WTC11 (cell line): ENCODE results near the gene ARHGEF25. TPM values are rescaled to one million over a fixed set of nuclear protein-coding genes. Genes with fewer than 3 reads are reported as not detected.
A peak's percentile ranks its signal among the peaks of the same experiment; 100 is the strongest.

Source experiments
- ATAC-seq: fragments of 200-7000 bp; cut with Tn5 transposase; 2 replicates; pipeline ENCODE4 v1.10.0; 2021; ENCODE audit warnings: mild to moderate bottlenecking, moderate library complexity
- CTCF ChIA-PET: fragments of 300-600 bp; sonication (Branson Sonifier 250); formaldehyde crosslinking; loops from one replicate; lab custom pipeline; 2021; ENCODE audit warnings: antibody characterized with exemption; lab: Charles Lee
- POLR2A ChIA-PET: fragments of 350-600 bp; sonication (Branson Sonifier 250); formaldehyde crosslinking; loops from one replicate; lab custom pipeline; 2021; ENCODE audit warnings: antibody characterized with exemption; lab: Charles Lee
- DNase-seq: peaks from one replicate; pipeline ENCODE4 v3.0.0; 2021; ENCODE audit warnings: low spot score
- H3K27ac Mint-ChIP-seq: 2 replicates; pipeline ENCODE4 v1.8.0; 2021; ENCODE audit warnings: mixed read lengths
- H3K27me3 Mint-ChIP-seq: 2 replicates; pipeline ENCODE4 v1.8.0; 2021; ENCODE audit warnings: low read depth, mild to moderate bottlenecking, moderate library complexity, mixed read lengths
- H3K36me3 Mint-ChIP-seq: 2 replicates; pipeline ENCODE4 v1.8.0; 2021; ENCODE audit warnings: mixed read lengths
- H3K4me1 Mint-ChIP-seq: 2 replicates; pipeline ENCODE4 v1.8.0; 2022; ENCODE audit warnings: mixed read lengths
- H3K4me3 Mint-ChIP-seq: 2 replicates; pipeline ENCODE4 v1.8.0; 2021; ENCODE audit warnings: mild to moderate bottlenecking, moderate library complexity, mixed read lengths
- H3K9me3 Mint-ChIP-seq: 2 replicates; pipeline ENCODE4 v1.8.0; 2021; ENCODE audit warnings: mixed read lengths
- ATF1 ChIP-seq: sonication (generic); formaldehyde crosslinking; IDR thresholded peaks from 2 replicates; pipeline ENCODE4 v1.8.1; 2023; ENCODE audit warnings: mild to moderate bottlenecking, moderate library complexity, missing genetic modification reagents
- CBFB ChIP-seq: sonication (generic); formaldehyde crosslinking; IDR thresholded peaks from 2 replicates; pipeline ENCODE4 v1.8.1; 2022; ENCODE audit warnings: mild to moderate bottlenecking, low read depth, missing genetic modification reagents
- ELF4 ChIP-seq: sonication (generic); formaldehyde crosslinking; IDR thresholded peaks from 2 replicates; pipeline ENCODE4 v1.8.1; 2022; ENCODE audit warnings: low read depth, mild to moderate bottlenecking, moderate library complexity, missing genetic modification reagents
- EMX1 ChIP-seq: fragments of 250-450 bp; sonication (Bioruptor Pico); IDR thresholded peaks from 2 replicates; pipeline ENCODE4 v1.8.0; 2021; ENCODE audit warnings: mild to moderate bottlenecking
- FOXP1 ChIP-seq: sonication (generic); formaldehyde crosslinking; IDR thresholded peaks from 2 replicates; pipeline ENCODE4 v1.8.0; 2022; ENCODE audit warnings: missing genetic modification reagents, mild to moderate bottlenecking, moderate library complexity, borderline replicate concordance
- IRF2 ChIP-seq: sonication (generic); formaldehyde crosslinking; IDR thresholded peaks from 2 replicates; pipeline ENCODE4 v1.8.0; 2022; ENCODE audit warnings: low read depth, missing genetic modification reagents, borderline replicate concordance
- NFATC4 ChIP-seq: fragments of 250-450 bp; sonication (Bioruptor Pico); IDR thresholded peaks from 2 replicates; pipeline ENCODE4 v1.9.0; 2021; ENCODE audit warnings: mild to moderate bottlenecking
- OVOL2 ChIP-seq: fragments of 250-450 bp; sonication (Bioruptor Pico); IDR thresholded peaks from 2 replicates; pipeline ENCODE4 v1.9.0; 2021; ENCODE audit warnings: mild to moderate bottlenecking, borderline replicate concordance
- PRRX2 ChIP-seq: fragments of 250-450 bp; sonication (Bioruptor Pico); IDR thresholded peaks from 2 replicates; pipeline ENCODE4 v1.8.0; 2021; ENCODE audit warnings: mild to moderate bottlenecking
- SP1 ChIP-seq: sonication (generic); formaldehyde crosslinking; conservative IDR thresholded peaks from 2 replicates; pipeline ENCODE4 v1.8.1; 2022; ENCODE audit warnings: missing genetic modification reagents
- TCF7 ChIP-seq: sonication (generic); formaldehyde crosslinking; IDR thresholded peaks from 2 replicates; pipeline ENCODE4 v1.8.0; 2022; ENCODE audit warnings: mild to moderate bottlenecking, low read depth, missing genetic modification reagents, moderate library complexity
- TEAD1 ChIP-seq: sonication (generic); formaldehyde crosslinking; IDR thresholded peaks from 2 replicates; pipeline ENCODE4 v1.8.0; 2022; ENCODE audit warnings: mild to moderate bottlenecking, missing genetic modification reagents
- ZBTB21 ChIP-seq: sonication (generic); formaldehyde crosslinking; IDR thresholded peaks from 2 replicates; pipeline ENCODE4 v1.8.1; 2023; ENCODE audit warnings: mild to moderate bottlenecking, missing genetic modification reagents, borderline replicate concordance
- ZNF671 ChIP-seq: fragments of 250-450 bp; sonication (Bioruptor Pico); IDR thresholded peaks from 2 replicates; pipeline ENCODE4 v1.8.0; 2021; ENCODE audit warnings: mild to moderate bottlenecking
- total RNA-seq: library from RNA; stranded (reverse); gene quantifications from 3 replicates; pipeline ENCODE4 v1.2.3, GENCODE V29; 2021
- TF ChIP-seq, protein P1 (sequence below): fragments of 200-600 bp; IDR thresholded peaks from 2 replicates; pipeline ENCODE4 v1.8.0; 2022; ENCODE audit warnings: antibody characterized with exemption
- TF ChIP-seq, protein P2 (sequence below): sonication (generic); formaldehyde crosslinking; IDR thresholded peaks from 2 replicates; pipeline ENCODE4 v1.8.1; 2022; ENCODE audit warnings: missing genetic modification reagents, borderline replicate concordance
- TF ChIP-seq, protein P3 (sequence below): sonication (generic); formaldehyde crosslinking; IDR thresholded peaks from 2 replicates; pipeline ENCODE4 v1.8.0; 2023; ENCODE audit warnings: missing genetic modification reagents
- TF ChIP-seq, protein P4 (sequence below): sonication (generic); formaldehyde crosslinking; conservative IDR thresholded peaks from 2 replicates; pipeline ENCODE4 v1.8.1; 2022; ENCODE audit warnings: mild to moderate bottlenecking, missing genetic modification reagents
- TF ChIP-seq, protein P5 (sequence below): sonication (generic); formaldehyde crosslinking; IDR thresholded peaks from 2 replicates; pipeline ENCODE4 v1.8.1; 2023; ENCODE audit warnings: mild to moderate bottlenecking, missing genetic modification reagents

The ARHGEF25 gene
- total RNA-seq, 1 experiment from 2014 or later = 11.9 TPM

DNA sequence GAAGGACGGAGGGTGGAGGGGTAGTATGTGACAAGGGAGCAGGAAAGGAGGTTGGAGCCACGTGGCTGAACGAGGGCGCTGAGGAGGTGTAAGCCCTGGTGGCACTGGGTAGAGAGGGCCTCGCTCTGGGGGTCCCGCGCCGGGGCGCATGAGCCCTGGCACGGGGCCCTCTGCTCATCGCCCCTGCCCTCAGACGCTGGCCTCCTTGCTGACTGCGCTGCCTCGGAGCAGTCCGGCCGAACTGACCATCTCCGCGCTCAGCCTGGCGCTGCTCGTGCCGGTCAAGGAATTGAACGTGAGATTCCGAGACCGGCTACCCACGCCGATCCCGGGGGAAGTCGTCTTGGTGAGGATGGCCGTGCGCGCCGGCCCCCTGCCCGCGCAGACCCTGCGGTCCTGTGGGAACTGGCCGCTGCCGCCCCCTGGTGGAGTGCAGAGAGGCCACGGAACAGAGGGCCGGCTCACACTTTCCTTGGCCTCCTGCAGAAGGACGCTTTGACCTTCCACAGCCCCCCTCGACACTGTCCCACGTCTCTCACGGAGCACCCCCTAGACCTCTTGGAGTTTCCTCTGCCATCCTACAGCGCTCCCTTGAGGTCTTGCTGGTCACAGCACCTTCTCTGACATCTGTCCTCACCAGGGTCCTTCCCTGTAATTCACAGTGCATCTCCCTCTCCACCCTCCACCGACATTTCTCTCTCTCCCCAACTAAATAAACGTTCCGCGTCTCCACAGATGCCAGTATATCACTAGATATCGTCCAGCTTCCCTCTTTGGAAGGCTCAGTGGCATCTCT lies 10.5 kb downstream of the ARHGEF25 start:
- POLR2A ChIA-PET = interaction anchor here (1.0 to 2.3 kb wide), 2 partner anchors 11 to 30 kb away, joined by 3 to 11 read pairs; partner anchors contain the start of gene ARHGEF25
- Mint-ChIP-seq H3K4me3 (peak overlapping the region; percentile 78), H3K27me3 (peaks cover 100% of the 10 kb centered on the region), H3K36me3 (peaks cover 2% of the 10 kb centered on the region; the same call in 1 of the 2 replicates)
- CTCF ChIA-PET = interaction anchor here (0.7 to 3.6 kb wide), 12 partner anchors 9 to 135 kb away, joined by 3 to 74 read pairs (median 16); partner anchors contain the start of genes ARHGEF25, B4GALNT1 and PIP4K2C
- peak; percentile 77 for DNase-seq
- peak; percentile 63 for ATAC-seq
- TF ChIP-seq, protein P1, sequence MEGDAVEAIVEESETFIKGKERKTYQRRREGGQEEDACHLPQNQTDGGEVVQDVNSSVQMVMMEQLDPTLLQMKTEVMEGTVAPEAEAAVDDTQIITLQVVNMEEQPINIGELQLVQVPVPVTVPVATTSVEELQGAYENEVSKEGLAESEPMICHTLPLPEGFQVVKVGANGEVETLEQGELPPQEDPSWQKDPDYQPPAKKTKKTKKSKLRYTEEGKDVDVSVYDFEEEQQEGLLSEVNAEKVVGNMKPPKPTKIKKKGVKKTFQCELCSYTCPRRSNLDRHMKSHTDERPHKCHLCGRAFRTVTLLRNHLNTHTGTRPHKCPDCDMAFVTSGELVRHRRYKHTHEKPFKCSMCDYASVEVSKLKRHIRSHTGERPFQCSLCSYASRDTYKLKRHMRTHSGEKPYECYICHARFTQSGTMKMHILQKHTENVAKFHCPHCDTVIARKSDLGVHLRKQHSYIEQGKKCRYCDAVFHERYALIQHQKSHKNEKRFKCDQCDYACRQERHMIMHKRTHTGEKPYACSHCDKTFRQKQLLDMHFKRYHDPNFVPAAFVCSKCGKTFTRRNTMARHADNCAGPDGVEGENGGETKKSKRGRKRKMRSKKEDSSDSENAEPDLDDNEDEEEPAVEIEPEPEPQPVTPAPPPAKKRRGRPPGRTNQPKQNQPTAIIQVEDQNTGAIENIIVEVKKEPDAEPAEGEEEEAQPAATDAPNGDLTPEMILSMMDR = peak; percentile 88
- TF ChIP-seq FOXP1 (0 out of 2 replicates have a peak, but pooled peaks have one; percentile 26), TEAD1 (CRISPR knock-in tag) (no peak), IRF2 (CRISPR knock-in tag) (no peak), NFATC4 (CRISPR knock-in tag) (no peak)
- TF ChIP-seq, all 79 proteins: peak for 2
- no peaks in the 10 kb centered on the region for H3K9me3 Mint-ChIP-seq
- no peak overlapping the region for H3K27ac Mint-ChIP-seq
- peaks cover 25% of the 10 kb centered on the region for H3K4me1 Mint-ChIP-seq

DNA sequence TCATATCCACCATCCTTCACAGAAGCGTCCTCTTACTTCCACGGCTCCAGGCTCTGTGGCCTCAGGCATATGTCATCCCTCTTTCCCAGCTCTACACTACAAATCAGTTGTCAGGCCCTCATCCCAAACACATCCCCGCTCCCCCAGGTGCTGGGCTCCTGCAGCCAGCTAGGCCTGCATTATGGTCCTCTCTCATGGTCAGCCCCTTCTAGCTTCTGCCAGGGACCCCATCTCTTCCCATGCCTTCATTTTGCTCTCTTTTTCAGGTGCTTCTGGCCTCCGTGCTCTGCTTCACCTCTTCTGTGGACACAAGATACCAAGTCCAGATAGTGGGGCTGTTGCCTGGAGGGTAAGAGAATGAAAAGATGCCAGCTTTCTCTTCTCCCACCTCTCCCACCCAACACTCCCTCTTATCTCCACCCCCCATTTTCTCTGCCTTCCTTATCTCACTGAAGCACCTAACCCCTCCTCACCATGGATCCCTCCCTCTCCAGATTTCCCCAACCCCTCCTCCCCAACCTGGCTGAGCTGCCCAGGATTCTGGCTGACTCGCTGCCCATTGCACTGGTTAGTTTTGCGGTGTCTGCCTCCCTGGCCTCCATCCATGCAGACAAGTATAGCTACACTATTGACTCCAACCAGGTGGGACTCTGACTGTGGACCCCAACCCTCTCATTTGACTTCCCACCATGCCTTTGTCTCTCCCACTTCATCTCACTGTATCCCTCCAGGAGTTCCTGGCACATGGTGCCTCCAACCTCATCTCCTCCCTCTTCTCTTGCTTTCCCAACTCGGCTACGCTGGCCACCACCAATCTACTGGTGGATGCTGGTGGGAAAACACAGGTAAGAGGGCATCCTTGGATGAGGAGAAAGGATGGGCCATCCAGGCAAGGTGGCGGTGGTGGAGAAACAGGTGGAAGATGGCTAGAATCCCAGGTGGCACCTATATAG lies 11.3 kb downstream of the ARHGEF25 start:
- no peak for TF ChIP-seq OVOL2 (CRISPR knock-in tag)
- TF ChIP-seq, protein P2, sequence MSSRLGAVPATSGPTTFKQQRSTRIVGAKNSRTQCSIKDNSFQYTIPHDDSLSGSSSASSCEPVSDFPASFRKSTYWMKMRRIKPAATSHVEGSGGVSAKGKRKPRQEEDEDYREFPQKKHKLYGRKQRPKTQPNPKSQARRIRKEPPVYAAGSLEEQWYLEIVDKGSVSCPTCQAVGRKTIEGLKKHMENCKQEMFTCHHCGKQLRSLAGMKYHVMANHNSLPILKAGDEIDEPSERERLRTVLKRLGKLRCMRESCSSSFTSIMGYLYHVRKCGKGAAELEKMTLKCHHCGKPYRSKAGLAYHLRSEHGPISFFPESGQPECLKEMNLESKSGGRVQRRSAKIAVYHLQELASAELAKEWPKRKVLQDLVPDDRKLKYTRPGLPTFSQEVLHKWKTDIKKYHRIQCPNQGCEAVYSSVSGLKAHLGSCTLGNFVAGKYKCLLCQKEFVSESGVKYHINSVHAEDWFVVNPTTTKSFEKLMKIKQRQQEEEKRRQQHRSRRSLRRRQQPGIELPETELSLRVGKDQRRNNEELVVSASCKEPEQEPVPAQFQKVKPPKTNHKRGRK (CRISPR knock-in tag) = no peak
- no peak for TF ChIP-seq EMX1 (CRISPR knock-in tag)
- no peak for TF ChIP-seq ZBTB21 (CRISPR knock-in tag)
- TF ChIP-seq, protein P1 = 0 out of 2 replicates have a peak, but pooled peaks have one; percentile 4
- no peak for TF ChIP-seq CBFB (CRISPR knock-in tag)
- CTCF ChIA-PET = interaction anchor here (0.7 to 1.8 kb wide), 3 partner anchors 10 to 39 kb away, joined by 3 to 7 read pairs (median 6); partner anchors contain the start of gene B4GALNT1
- Mint-ChIP-seq H3K4me1 (peaks cover 29% of the 10 kb centered on the region), H3K36me3 (peaks cover 2% of the 10 kb centered on the region; the same call in 1 of the 2 replicates), H3K4me3 (peak overlapping the region; percentile 78), H3K27ac (no peak overlapping the region), H3K9me3 (no peaks in the 10 kb centered on the region), H3K27me3 (peaks cover 100% of the 10 kb centered on the region)
- POLR2A ChIA-PET = no interaction called here
- ATAC-seq (no peak), DNase-seq (no peak)

DNA sequence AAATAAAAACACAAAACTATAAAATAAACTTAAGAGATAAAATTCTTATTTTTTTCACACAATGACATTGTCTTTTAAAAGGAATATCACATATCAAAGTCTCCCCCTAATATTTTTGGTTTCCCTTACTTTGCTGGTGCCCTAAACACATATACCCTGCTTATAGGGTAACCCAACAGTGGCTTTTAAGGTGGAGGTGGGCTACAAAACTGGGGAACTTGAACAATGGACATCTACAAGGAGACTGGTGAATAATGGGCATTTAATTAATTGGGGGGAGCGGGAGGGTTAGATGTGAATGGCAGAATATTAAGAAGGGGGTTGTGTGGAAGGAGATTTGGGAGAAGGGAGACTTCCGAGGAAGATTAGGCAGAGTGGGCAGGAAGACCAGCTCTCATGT lies 12.2 kb downstream of the ARHGEF25 start:
- DNase-seq (no peak), ATAC-seq (no peak)
- Mint-ChIP-seq H3K4me1 (peaks cover 35% of the 10 kb centered on the region), H3K27me3 (peaks cover 100% of the 10 kb centered on the region), H3K27ac (no peak overlapping the region), H3K36me3 (peaks cover 2% of the 10 kb centered on the region; the same call in 1 of the 2 replicates), H3K4me3 (no peak overlapping the region), H3K9me3 (no peaks in the 10 kb centered on the region)
- POLR2A ChIA-PET = no interaction called here
- TF ChIP-seq ATF1 (CRISPR knock-in tag) (no peak), TCF7 (CRISPR knock-in tag) (no peak), IRF2 (CRISPR knock-in tag) (no peak), ZNF671 (CRISPR knock-in tag) (no peak), ELF4 (CRISPR knock-in tag) (no peak), PRRX2 (CRISPR knock-in tag) (no peak), SP1 (CRISPR knock-in tag) (no peak)
- TF ChIP-seq, protein P3, sequence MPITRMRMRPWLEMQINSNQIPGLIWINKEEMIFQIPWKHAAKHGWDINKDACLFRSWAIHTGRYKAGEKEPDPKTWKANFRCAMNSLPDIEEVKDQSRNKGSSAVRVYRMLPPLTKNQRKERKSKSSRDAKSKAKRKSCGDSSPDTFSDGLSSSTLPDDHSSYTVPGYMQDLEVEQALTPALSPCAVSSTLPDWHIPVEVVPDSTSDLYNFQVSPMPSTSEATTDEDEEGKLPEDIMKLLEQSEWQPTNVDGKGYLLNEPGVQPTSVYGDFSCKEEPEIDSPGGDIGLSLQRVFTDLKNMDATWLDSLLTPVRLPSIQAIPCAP = no peak
- TF ChIP-seq, protein P4, sequence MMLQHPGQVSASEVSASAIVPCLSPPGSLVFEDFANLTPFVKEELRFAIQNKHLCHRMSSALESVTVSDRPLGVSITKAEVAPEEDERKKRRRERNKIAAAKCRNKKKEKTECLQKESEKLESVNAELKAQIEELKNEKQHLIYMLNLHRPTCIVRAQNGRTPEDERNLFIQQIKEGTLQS (CRISPR knock-in tag) = no peak
- TF ChIP-seq, protein P5, sequence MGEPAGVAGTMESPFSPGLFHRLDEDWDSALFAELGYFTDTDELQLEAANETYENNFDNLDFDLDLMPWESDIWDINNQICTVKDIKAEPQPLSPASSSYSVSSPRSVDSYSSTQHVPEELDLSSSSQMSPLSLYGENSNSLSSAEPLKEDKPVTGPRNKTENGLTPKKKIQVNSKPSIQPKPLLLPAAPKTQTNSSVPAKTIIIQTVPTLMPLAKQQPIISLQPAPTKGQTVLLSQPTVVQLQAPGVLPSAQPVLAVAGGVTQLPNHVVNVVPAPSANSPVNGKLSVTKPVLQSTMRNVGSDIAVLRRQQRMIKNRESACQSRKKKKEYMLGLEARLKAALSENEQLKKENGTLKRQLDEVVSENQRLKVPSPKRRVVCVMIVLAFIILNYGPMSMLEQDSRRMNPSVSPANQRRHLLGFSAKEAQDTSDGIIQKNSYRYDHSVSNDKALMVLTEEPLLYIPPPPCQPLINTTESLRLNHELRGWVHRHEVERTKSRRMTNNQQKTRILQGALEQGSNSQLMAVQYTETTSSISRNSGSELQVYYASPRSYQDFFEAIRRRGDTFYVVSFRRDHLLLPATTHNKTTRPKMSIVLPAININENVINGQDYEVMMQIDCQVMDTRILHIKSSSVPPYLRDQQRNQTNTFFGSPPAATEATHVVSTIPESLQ = no peak
- CTCF ChIA-PET = interaction anchor here (1.7 to 1.8 kb wide), 2 partner anchors 9 to 40 kb away, joined by 6 to 7 read pairs; partner anchors contain the start of gene B4GALNT1
